Effector memory CD4-positive, alpha-beta T cell (primary cell): ENCODE measurements around the gene COCH.
"Not testable (repeated sequence)": the region's sequence is repeated elsewhere in the genome, so short reads cannot be mapped to it uniquely, and the experiment has no call there.

ENCODE experiments used
- DNase-seq, 3 donors: peaks; one replicate each; pipeline ENCODE4 v3.0.0-alpha.2; 2020
- H3K27ac ChIP-seq: 2 replicates; pipeline ENCODE4 v1.7.0; 2013; ENCODE audit warnings: mild to moderate bottlenecking, low read length, moderate library complexity; ENCODE audit not compliant: insufficient read depth, poor library complexity, severe bottlenecking
- H3K27me3 ChIP-seq: replicated peaks from 2 replicates; pipeline ENCODE4 v1.7.0; 2013; ENCODE audit warnings: mild to moderate bottlenecking, low read length; ENCODE audit not compliant: insufficient read depth, control insufficient read depth, poor library complexity, severe bottlenecking
- H3K36me3 ChIP-seq: 2 replicates; pipeline ENCODE4 v1.7.0; 2013; ENCODE audit warnings: mild to moderate bottlenecking, low read length, moderate library complexity; ENCODE audit not compliant: control insufficient read depth, insufficient read depth
- H3K4me1 ChIP-seq: 2 replicates; pipeline ENCODE4 v1.7.0; 2013; ENCODE audit warnings: low read length, mild to moderate bottlenecking; ENCODE audit not compliant: control insufficient read depth, insufficient read depth, poor library complexity, severe bottlenecking
- H3K4me3 ChIP-seq: 2 replicates; pipeline ENCODE4 v1.7.0; 2013; ENCODE audit warnings: low read length, low read depth, mild to moderate bottlenecking; ENCODE audit not compliant: insufficient read depth, poor library complexity, severe bottlenecking
- H3K9me3 ChIP-seq: 2 replicates; pipeline ENCODE4 v1.7.0; 2013; ENCODE audit warnings: mild to moderate bottlenecking, low read length, moderate library complexity; ENCODE audit not compliant: control insufficient read depth

COCH gene

GRCh38 chr14:30921305-30921704 is 46.9 kb downstream of the COCH start:
- Histone ChIP-seq H3K4me3 (no peak overlapping the region), H3K4me1 (no peaks in the 10 kb centered on the region), H3K27ac (no peak overlapping the region), H3K9me3 (no peaks in the 10 kb centered on the region), H3K36me3 (peaks cover 13% of the 10 kb centered on the region), H3K27me3 (no peaks in the 10 kb centered on the region)
- DNase-seq: no peak

GRCh38 chr14:30921788-30922187 is 47.4 kb downstream of the COCH start:
- Histone ChIP-seq H3K36me3 (peaks cover 9% of the 10 kb centered on the region), H3K27ac (no peak overlapping the region), H3K27me3 (no peaks in the 10 kb centered on the region), H3K9me3 (no peaks in the 10 kb centered on the region), H3K4me3 (no peak overlapping the region), H3K4me1 (no peaks in the 10 kb centered on the region)
- DNase-seq: no peak

- Histone ChIP-seq H3K36me3 (peaks cover 7% of the 10 kb centered on the region), H3K9me3 (no peaks in the 10 kb centered on the region), H3K27ac (no peak overlapping the region), H3K4me3 (no peak overlapping the region), H3K27me3 (no peaks in the 10 kb centered on the region), H3K4me1 (no peaks in the 10 kb centered on the region)
- DNase-seq: no peak
These were observed 50.9 kb downstream of the COCH start for GRCh38 chr14:30925254-30925653.

- no peaks in the 10 kb centered on the region for H3K9me3 ChIP-seq
These were observed 54.1 kb downstream of the COCH start for GRCh38 chr14:30928462-30928861.

DNA sequence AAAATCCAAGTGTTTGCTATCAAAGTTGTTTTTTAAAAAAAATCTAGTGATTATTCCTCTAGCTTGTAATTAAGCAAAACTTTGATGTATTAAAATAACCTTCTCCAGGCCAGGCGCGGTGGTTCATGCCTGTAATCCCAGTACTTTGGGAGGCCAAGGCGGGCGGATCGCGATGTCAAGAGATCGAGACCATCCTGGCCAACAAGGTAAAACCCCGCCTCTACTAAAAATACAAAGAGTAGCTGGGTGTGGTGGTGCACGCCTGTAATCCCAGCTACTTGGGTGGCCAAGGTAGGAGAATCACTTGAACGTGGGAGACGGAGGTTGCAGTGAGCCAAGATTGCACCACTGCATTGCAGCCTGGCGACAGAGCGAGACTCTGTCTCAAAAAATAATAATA is 59.6 kb downstream of the COCH start:
- not testable (repeated sequence) for H3K9me3 ChIP-seq, H3K4me1 ChIP-seq, H3K4me3 ChIP-seq, DNase-seq, H3K27ac ChIP-seq, H3K27me3 ChIP-seq, H3K36me3 ChIP-seq

More at GRCh38 chr14:30928462-30928861, 54.1 kb downstream of the COCH start:
- Histone ChIP-seq H3K27ac (no peak overlapping the region), H3K36me3 (peaks cover 4% of the 10 kb centered on the region), H3K4me1 (no peaks in the 10 kb centered on the region), H3K4me3 (no peak overlapping the region), H3K27me3 (no peaks in the 10 kb centered on the region)
- no peak for DNase-seq

DNA sequence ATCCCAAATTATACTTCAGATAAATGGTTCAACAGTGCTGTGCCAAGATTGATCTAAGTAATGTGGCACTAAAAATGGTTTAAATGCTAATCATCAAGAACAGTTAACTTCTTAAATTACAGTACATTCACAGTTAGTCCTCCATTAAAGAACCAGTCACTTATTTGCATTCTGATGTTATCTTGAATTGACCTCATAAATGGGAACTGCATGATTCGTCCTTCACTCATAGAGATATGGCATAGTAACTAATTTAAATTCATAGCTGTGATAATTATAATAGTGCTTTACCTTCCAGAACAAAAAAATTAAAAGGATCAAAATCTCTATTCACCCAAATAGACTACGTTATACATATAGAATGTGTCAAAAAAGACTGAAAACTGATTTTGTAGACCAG is 61.1 kb downstream of the COCH start:
- H3K36me3 ChIP-seq: peaks cover 9% of the 10 kb centered on the region
- no peaks in the 10 kb centered on the region for H3K9me3 ChIP-seq
- no peak for DNase-seq
- H3K4me3 ChIP-seq: no peak overlapping the region
- no peak overlapping the region for H3K27ac ChIP-seq
- no peaks in the 10 kb centered on the region for H3K27me3 ChIP-seq
- no peaks in the 10 kb centered on the region for H3K4me1 ChIP-seq

DNA sequence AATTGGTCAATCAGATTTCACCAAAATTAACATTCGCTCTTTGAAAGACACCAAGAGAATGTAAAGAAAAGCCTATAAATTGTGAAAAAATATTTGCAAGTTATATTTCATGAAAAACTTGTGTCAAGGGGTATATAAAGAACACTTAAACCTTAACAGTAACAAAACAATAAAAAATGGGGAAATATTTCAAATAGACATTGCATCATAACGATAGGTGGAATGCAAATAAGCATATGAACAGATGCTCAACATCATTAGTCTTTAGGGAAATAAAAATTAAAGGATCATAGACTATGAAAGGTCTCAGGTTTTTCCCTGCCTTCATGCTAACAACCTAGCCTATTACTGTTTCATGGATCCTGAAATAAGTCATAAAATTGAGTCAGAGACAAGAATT is 64.3 kb downstream of the COCH start:
- H3K4me1 ChIP-seq: no peaks in the 10 kb centered on the region
- no peak overlapping the region for H3K27ac ChIP-seq
- DNase-seq: no peak
- peaks cover 6% of the 10 kb centered on the region for H3K36me3 ChIP-seq
- H3K9me3 ChIP-seq: no peaks in the 10 kb centered on the region
- H3K4me3 ChIP-seq: no peak overlapping the region
- no peaks in the 10 kb centered on the region for H3K27me3 ChIP-seq
